Stimulated activated CD8-positive, alpha-beta memory T cell treated with anti-CD3 and anti-CD28 coated beads, Interleukin-12 subunit alpha, Interleukin-12 subunit beta, amount 100 ng/mL, for 24 hours (primary cell): Measurements from ENCODE around the gene ERLIN1.

Experiments used
- DNase-seq: peaks from one replicate; pipeline ENCODE4 v3.0.0-alpha.2; 2020; ENCODE audit errors: extremely low read depth

Gene ERLIN1

GRCh38 chr10:100172349-100172748, 13.5 kb downstream of the ERLIN1 start:
- no peak for DNase-seq

- no peak for DNase-seq
Measured at GRCh38 chr10:100168313-100168643, 17.6 kb downstream of the ERLIN1 start.

DNA sequence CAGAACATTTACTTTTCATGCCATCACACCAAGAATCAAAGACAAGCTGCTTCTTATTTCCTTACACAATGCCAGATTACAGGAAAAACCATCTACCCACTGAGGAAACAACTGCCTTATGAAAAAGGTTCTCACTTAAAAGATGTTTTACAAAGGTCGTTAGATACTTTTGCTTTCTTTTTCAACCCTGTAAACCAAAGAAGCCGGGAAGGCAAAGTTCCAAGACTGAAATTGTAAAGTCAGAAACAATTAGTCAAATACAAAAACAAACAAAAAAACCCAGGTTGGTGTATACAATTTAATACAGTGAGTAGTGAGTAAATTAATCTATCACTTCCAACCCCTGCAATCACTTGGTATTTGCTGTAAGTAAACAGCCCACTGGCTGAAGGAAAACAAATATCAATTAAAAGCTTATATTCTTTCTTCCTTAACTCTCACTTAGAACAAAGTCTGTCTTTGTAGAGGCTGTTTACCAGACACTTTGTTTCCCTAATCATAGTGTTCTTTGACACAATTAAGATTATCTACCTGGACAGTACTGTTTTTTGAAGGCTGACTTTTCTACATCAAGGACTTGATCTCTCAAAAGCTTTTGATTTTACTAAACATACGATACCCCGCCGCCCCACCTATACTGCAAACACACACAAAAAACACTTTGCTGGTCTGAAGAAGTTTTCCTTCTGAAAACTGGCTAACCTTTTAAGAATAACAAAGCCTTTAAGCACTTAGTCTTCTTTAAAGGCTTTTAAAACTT, 18.1 kb downstream of the ERLIN1 start:
- DNase-seq = no peak

DNA sequence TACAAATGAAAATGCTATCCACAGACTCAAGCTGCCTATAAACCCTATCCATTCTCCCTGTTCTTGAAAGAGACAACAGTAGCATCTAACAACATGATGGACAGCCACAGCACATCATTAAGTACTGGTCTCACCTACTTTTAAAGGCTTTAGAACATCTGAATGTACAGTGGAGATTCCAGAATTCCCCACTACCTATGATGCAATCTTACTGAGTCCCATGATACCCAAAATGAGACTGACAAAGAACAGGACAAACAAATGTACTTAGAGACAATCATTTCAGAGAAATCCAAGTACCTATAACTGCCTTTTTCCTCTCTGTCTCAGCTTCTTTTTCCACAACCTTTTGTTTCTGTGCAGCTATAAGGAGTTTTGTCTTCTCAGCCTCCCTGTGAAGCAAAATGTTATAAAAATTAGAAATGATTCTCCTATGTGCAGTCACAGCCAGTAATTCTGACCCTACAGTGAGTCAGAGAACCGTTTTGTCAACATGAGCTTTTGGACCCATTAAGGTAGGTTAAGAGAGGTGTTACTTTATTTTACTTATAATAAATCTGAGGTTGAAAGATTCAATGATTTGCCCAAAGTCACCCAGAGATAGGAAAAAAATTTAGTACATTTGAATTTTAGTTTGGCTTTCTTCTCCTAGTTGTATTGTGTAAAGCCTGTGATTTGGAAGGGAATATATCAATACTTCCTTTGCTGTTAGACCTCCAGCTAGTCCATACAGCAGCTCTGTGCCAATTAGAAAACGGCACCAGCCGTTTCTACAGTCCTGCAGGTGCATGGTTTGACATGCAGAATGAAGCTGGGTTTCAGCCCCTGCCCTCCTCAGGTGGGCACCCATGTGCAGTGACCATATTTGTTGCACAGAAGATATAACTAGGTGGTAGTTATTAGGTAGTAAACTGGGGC, 21.9 kb downstream of the ERLIN1 start:
- DNase-seq = no peak

GRCh38 chr10:100162696-100163095, 23.1 kb downstream of the ERLIN1 start:
- DNase-seq = no peak

DNA sequence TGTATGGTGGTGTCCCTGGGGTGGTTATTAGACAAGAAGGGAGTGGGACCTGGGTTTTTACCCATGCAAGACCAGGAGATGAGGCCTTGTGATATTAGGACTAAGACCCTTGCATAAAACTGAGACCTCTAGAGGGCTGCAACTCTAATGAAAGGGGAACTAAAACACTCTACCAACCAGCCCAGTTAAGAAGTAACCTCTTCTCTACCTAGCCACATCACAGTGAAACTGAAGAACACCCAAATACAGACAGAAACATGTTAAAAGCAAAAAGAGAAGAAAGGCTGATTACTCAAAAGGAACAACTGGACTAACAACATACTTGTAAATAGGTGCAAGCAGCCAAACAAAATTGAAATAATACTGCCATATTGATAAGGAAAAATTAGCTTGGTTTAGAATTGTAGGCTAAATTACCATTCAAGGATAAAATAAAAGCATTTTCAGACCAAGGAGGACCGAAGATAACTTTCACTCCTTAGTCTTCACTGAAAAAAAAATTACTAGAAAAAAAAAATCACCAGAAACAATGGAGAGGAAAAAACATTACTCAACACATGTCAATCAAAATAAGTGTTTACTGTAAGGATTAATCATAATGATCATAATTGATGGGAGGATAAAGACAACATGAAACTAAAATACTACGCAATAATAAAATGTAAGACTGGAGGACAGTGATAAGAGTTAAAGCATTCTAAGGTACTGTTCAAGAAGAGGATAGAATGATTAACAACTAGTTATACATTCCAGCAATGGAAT, 27.6 kb downstream of the ERLIN1 start:
- DNase-seq = no peak

GRCh38 chr10:100157156-100157555, 28.7 kb downstream of the ERLIN1 start:
- no peak for DNase-seq

GRCh38 chr10:100155936-100156335, 29.9 kb downstream of the ERLIN1 start:
- no peak for DNase-seq

DNA sequence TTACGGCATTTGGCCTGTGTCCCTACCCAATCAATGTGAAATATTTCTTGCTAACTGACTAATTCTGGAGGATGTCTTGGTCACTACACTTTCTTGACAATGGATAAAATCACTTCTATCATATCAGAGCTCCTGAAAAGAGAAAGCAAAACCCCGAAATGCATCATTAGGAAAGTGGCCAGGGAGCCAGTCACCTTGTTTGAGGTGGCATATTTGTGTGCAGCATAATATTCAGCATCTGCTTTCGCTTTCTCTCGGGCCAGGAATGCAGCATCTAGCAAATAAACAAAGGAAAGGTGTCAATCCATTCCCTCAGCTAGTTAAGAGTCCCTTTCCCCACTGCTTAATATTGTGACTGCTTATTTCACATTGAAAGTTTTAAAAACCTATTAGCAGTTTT, 31.2 kb downstream of the ERLIN1 start:
- DNase-seq = no peak

GRCh38 chr10:100153239-100153825, 32.5 kb downstream of the ERLIN1 start:
- no peak for DNase-seq

DNA sequence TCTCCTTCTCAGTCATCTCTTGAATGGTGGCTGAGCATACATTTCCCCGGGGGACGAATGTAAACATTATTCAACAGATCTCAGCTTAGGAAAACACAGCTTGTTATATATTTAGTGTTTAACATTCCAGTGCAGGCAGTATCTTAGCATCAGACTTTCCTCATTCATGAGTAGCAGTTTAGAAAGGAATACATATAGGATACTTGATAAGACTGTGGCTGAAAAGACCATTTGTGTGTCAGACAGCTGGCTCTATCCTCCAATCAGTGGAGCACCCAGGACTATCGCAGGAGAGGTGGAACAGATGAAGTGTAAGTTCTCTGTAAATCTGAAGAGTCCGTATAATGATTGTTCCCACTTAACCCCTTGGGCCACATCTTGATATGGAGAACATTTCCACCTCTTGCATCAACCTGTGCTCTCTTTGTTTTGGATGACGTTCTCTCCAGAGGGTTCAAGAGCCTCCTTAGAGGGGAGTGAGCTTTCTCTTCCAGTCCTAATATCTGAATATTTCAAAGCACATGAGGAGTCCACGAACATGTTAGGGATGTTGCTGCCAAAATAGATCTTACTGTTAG, 34.0 kb downstream of the ERLIN1 start:
- DNase-seq = no peak

- no peak for DNase-seq
Measured at GRCh38 chr10:100148353-100149211, 37.2 kb downstream of the ERLIN1 start.

- no peak for DNase-seq
Measured at GRCh38 chr10:100146875-100147650, 38.8 kb downstream of the ERLIN1 start.

GRCh38 chr10:100146398-100146797, 39.4 kb downstream of the ERLIN1 start:
- DNase-seq = no peak

- DNase-seq = no peak
Measured at GRCh38 chr10:100143756-100144155, 42.1 kb downstream of the ERLIN1 start.

DNA sequence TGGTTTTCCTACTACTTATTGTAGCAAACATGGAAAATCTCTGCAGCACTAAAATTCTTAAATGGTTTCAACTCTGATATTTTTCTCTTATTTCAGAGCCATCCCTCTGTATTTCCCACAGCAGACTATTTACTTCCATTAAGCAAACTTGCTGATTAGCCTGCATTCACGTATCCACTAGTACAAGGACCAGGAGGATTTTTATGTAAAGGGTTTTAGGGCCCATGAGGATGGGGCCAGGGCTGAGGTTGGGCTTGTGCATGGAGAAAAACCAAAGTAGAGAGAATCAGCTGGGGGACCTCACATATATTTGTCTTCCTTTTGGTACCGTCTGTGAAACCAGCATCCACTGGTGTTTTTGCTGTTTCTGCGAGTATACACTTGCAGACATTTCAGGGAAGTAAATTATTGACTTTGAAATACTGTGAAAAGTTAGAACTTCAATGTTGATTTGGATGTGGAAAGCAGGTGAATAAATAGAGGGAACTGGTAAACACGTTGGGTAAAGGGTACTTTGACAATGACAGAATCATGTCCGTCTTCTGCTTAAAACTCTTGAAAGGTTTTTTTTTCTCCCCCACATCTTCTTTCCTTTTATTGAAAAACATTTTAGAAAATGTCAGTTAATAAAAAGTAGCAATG, 44.3 kb downstream of the ERLIN1 start:
- no peak for DNase-seq

DNA sequence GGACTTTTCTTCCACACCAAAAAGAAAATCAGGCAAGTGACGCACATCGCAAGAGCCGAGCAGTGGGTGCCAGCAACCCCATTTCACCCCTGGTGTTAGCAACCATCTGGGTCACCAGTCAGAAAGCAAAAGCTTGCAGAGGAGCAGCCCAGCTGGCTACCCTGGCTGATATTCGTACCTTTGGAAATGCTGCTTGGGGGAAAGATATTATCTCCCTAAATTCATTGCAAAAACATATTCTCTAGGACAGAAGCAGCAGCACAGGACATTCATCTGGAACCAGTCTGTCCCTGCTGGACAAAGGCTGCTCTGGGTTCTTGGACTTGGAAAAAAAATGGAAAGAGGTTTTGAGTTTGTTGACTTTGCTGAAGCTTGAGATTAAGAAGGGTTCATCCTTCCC, 45.8 kb downstream of the ERLIN1 start:
- no peak for DNase-seq

- DNase-seq = no peak
Measured at GRCh38 chr10:100138921-100139496, 46.8 kb downstream of the ERLIN1 start.

- no peak for DNase-seq
Measured at GRCh38 chr10:100135486-100135885, 50.3 kb downstream of the ERLIN1 start.
